GM12878 (cell line): ENCODE results near the gene BRD3. TPM values are rescaled to one million over a fixed set of nuclear protein-coding genes. Genes with fewer than 3 reads are reported as not detected.

Experiments used
- EP300 ChIP-seq, 2 experiments: fragments of 150-350 bp in 1 of 2; IDR thresholded peaks; 2 replicates each; pipeline ENCODE4 v1.6.1; 2011 to 2012; ENCODE audit warnings: low read depth in 2 of 2, low read length in 2 of 2, borderline replicate concordance in 1 of 2, improper control_type of control experiment in 1 of 2, inconsistent platforms in 1 of 2; ENCODE audit not compliant: control insufficient read depth in 1 of 2
- ESRRA ChIP-seq: IDR thresholded peaks from 2 replicates; pipeline ENCODE4 v1.6.1; 2012; ENCODE audit warnings: mild to moderate bottlenecking, low read length, improper control_type of control experiment
- HCFC1 ChIP-seq: fragments of 150-350 bp; IDR thresholded peaks from 2 replicates; pipeline ENCODE4 v1.6.1; 2014; ENCODE audit warnings: low read length
- HSF1 ChIP-seq: fragments of 150-350 bp; IDR thresholded peaks from 2 replicates; pipeline ENCODE4 v1.6.1; 2014; ENCODE audit warnings: mild to moderate bottlenecking, low read depth, low read length
- KLF5 ChIP-seq: fragments of 450-650 bp; IDR thresholded peaks from 2 replicates; pipeline ENCODE4 v1.6.1; 2014; ENCODE audit warnings: mild to moderate bottlenecking; ENCODE audit not compliant: partially characterized antibody
- LARP7 ChIP-seq: fragments of 450-650 bp; IDR thresholded peaks from 2 replicates; pipeline ENCODE4 v1.6.1; 2017; ENCODE audit warnings: mild to moderate bottlenecking
- MTA2 ChIP-seq: fragments of 450-650 bp; IDR thresholded peaks from 2 replicates; pipeline ENCODE4 v1.6.1; 2016; ENCODE audit warnings: low read depth, mild to moderate bottlenecking, moderate library complexity
- MYC ChIP-seq: IDR thresholded peaks from 2 replicates; pipeline ENCODE4 v1.6.1; 2011; ENCODE audit warnings: mild to moderate bottlenecking, low read length, moderate library complexity, inconsistent platforms; ENCODE audit not compliant: insufficient read depth, insufficient replicate concordance, insufficient read length, severe bottlenecking
- POU2F2 ChIP-seq: IDR thresholded peaks from 3 replicates; pipeline ENCODE4 v1.6.1; 2011; ENCODE audit warnings: low read depth, mild to moderate bottlenecking, low read length, borderline replicate concordance
- RAD21 ChIP-seq: IDR thresholded peaks from 2 replicates; pipeline ENCODE4 v1.6.1; 2011; ENCODE audit warnings: mild to moderate bottlenecking, low read depth, low read length, moderate library complexity; ENCODE audit not compliant: insufficient read depth
- SIN3A ChIP-seq: IDR thresholded peaks from 2 replicates; pipeline ENCODE4 v1.6.1; 2012; ENCODE audit warnings: low read depth, low read length, improper control_type of control experiment
- SMAD5 ChIP-seq: IDR thresholded peaks from 2 replicates; pipeline ENCODE4 v1.6.1; 2016; ENCODE audit warnings: antibody characterized with exemption, low read depth
- SMARCA5 ChIP-seq: fragments of 450-650 bp; IDR thresholded peaks from 2 replicates; pipeline ENCODE4 v1.6.1; 2017; ENCODE audit warnings: mild to moderate bottlenecking
- SP1 ChIP-seq: IDR thresholded peaks from one replicate; pipeline ENCODE4 v1.6.1; 2011; ENCODE audit warnings: low read depth, low read length
- SREBF1 ChIP-seq: IDR thresholded peaks from 2 replicates; pipeline ENCODE4 v1.6.1; 2012; ENCODE audit warnings: mild to moderate bottlenecking, low read length
- STAT3 ChIP-seq: IDR thresholded peaks from 2 replicates; pipeline ENCODE4 v1.6.1; 2011; ENCODE audit warnings: low read depth, low read length, improper control_type of control experiment
- TAF1 ChIP-seq: IDR thresholded peaks from 2 replicates; pipeline ENCODE4 v1.6.1; 2011; ENCODE audit warnings: mild to moderate bottlenecking, low read depth, low read length, borderline replicate concordance
- TCF12 ChIP-seq: IDR thresholded peaks from 2 replicates; pipeline ENCODE4 v1.6.1; 2011; ENCODE audit warnings: low read depth, mild to moderate bottlenecking, low read length
- USF1 ChIP-seq: IDR thresholded peaks from 2 replicates; pipeline ENCODE4 v1.6.1; 2011; ENCODE audit warnings: borderline replicate concordance, low read depth, mild to moderate bottlenecking, moderate library complexity, mixed read lengths, low read length; ENCODE audit not compliant: insufficient read depth; ENCODE audit errors: extremely low read length
- polyA plus RNA-seq, 11 experiments: library from polyadenylated mRNA; depleted of rRNA in 4 of 11; unstranded in 6 of 11; stranded (reverse) in 5 of 11; fragments of >200 nt; fragmentation: Nextera tagmentation in 4 of 11; fragmentation: Illumina TruSeq in 1 of 11; extraction: Ambion mirVana in 4 of 11; extraction: Trizol in 1 of 11; gene quantifications; 1 replicate in 1 of 11; 2 replicates in 10 of 11; pipeline versions ENCODE4 v1.2.1 to v1.2.3, GENCODE V29; 2011 to 2016; ENCODE audit warnings: inconsistent platforms in 2 of 11, missing spikeins in 2 of 11, low read depth in 1 of 11
- total RNA-seq, 4 experiments: library from RNA; depleted of rRNA in 3 of 4; stranded (reverse); fragments of >200 nt in 3 of 4; fragmentation: Illumina TruSeq in 1 of 4; extraction: Trizol in 1 of 4; gene quantifications; 2 replicates each; pipeline versions ENCODE4 v1.2.1 to v1.2.3, GENCODE V29; 2013 to 2021
- TF ChIP-seq, protein P1 (sequence below): fragments of 450-650 bp; IDR thresholded peaks from 2 replicates; pipeline ENCODE4 v1.6.1; 2017; ENCODE audit warnings: mild to moderate bottlenecking, moderate library complexity
- TF ChIP-seq, protein P2 (sequence below): IDR thresholded peaks from 2 replicates; pipeline ENCODE4 v1.6.1; 2012; ENCODE audit warnings: low read length, inconsistent platforms
- TF ChIP-seq, protein P3 (sequence below): IDR thresholded peaks from 2 replicates; pipeline ENCODE4 v1.6.1; 2011; ENCODE audit warnings: low read depth, mild to moderate bottlenecking, low read length, moderate library complexity, borderline replicate concordance; ENCODE audit errors: extremely low read depth

The BRD3 gene
- total and polyA plus RNA-seq, 10 of the 15 experiments (the other 5 are each of a cell fraction or from before 2014, with no cell fraction given) = 0.53 to 20.8 (median 4.8) TPM

GRCh38 chr9:133991964-133992779, 75.7 kb downstream of the BRD3 start, which contains the start of gene VAV2 (continued):
- TF ChIP-seq EP300 (IDR thresholded peaks at IDR 0.05; ENCODE audit: borderline replicate concordance in 1 of 2, control insufficient read depth in 1 of 2, low read depth in 2 of 2, low read length in 2 of 2) (no peak), SMARCA5 (peak; percentile 57), SREBF1 (no peak), ESRRA (no peak), MYC (peak; percentile 45), HCFC1 (no peak), LARP7 (peak; percentile 61; the same call in 1 of the 2 replicates), TAF1 (peak; percentile 86; the same call in 1 of the 2 replicates), MTA2 (no peak), KLF5 (no peak), STAT3 (no peak), SMAD5 (no peak), POU2F2 (peak; percentile 9; the same call in 1 of the 3 replicates), HSF1 (no peak), SP1 (no peak), TCF12 (no peak), USF1 (peak; percentile 12), RAD21 (no peak), SIN3A (0 out of 2 replicates have a peak, but pooled peaks have one; percentile 58)
- TF ChIP-seq, protein P1, sequence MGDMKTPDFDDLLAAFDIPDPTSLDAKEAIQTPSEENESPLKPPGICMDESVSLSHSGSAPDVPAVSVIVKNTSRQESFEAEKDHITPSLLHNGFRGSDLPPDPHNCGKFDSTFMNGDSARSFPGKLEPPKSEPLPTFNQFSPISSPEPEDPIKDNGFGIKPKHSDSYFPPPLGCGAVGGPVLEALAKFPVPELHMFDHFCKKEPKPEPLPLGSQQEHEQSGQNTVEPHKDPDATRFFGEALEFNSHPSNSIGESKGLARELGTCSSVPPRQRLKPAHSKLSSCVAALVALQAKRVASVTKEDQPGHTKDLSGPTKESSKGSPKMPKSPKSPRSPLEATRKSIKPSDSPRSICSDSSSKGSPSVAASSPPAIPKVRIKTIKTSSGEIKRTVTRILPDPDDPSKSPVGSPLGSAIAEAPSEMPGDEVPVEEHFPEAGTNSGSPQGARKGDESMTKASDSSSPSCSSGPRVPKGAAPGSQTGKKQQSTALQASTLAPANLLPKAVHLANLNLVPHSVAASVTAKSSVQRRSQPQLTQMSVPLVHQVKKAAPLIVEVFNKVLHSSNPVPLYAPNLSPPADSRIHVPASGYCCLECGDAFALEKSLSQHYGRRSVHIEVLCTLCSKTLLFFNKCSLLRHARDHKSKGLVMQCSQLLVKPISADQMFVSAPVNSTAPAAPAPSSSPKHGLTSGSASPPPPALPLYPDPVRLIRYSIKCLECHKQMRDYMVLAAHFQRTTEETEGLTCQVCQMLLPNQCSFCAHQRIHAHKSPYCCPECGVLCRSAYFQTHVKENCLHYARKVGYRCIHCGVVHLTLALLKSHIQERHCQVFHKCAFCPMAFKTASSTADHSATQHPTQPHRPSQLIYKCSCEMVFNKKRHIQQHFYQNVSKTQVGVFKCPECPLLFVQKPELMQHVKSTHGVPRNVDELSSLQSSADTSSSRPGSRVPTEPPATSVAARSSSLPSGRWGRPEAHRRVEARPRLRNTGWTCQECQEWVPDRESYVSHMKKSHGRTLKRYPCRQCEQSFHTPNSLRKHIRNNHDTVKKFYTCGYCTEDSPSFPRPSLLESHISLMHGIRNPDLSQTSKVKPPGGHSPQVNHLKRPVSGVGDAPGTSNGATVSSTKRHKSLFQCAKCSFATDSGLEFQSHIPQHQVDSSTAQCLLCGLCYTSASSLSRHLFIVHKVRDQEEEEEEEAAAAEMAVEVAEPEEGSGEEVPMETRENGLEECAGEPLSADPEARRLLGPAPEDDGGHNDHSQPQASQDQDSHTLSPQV = no peak
- TF ChIP-seq, protein P2, sequence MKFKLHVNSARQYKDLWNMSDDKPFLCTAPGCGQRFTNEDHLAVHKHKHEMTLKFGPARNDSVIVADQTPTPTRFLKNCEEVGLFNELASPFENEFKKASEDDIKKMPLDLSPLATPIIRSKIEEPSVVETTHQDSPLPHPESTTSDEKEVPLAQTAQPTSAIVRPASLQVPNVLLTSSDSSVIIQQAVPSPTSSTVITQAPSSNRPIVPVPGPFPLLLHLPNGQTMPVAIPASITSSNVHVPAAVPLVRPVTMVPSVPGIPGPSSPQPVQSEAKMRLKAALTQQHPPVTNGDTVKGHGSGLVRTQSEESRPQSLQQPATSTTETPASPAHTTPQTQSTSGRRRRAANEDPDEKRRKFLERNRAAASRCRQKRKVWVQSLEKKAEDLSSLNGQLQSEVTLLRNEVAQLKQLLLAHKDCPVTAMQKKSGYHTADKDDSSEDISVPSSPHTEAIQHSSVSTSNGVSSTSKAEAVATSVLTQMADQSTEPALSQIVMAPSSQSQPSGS = no peak
- TF ChIP-seq, protein P3, sequence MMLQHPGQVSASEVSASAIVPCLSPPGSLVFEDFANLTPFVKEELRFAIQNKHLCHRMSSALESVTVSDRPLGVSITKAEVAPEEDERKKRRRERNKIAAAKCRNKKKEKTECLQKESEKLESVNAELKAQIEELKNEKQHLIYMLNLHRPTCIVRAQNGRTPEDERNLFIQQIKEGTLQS = no peak
